GM13977 (cell line): ENCODE measurements around the gene MAPKAP1.
A peak's percentile ranks its signal among the peaks of the same experiment; 100 is the strongest.

Experiments used
- DNase-seq: peaks from one replicate; pipeline ENCODE4 v3.0.0; 2012; ENCODE audit warnings: low spot score
- CTCF ChIP-seq: IDR thresholded peaks from 2 replicates; pipeline ENCODE4 v1.5.1; 2012; ENCODE audit warnings: mild to moderate bottlenecking, control low read depth; ENCODE audit not compliant: insufficient read depth; ENCODE audit errors: extremely low read depth, missing control alignments
- in situ Hi-C: fragments of 300-500 bp; cut with MboI; formaldehyde crosslinking; loops from one replicate; pipeline ENCODE4 v1.12.0; 2022; ENCODE audit warnings: low sequenced_read_pairs, low pct_unique_long_range_greater_than_20kb, mixed read lengths, inconsistent platforms; ENCODE audit not compliant: unreplicated experiment

MAPKAP1 gene

DNA sequence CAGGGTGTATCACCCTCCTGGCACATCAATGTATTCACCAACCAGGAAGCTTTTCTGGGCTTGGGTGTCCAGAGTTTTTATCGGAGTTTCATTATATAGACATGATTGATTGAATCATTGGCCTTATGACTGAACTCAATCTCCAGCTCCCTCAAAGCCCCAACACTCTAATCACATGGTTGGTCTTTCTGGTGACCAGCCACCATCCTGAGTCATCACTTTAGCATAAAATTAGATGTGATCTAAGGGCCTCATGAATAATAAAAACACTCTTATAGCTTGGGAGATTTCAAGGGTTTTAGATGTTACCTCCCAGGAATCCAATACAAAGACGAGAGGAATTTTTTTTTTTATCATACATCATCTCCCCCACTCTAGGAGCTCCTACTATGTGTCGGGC is 32.4 kb upstream of the MAPKAP1 start:
- TF ChIP-seq CTCF = no peak
- DNase-seq = no peak
- in situ Hi-C loops = no loop called here

DNA sequence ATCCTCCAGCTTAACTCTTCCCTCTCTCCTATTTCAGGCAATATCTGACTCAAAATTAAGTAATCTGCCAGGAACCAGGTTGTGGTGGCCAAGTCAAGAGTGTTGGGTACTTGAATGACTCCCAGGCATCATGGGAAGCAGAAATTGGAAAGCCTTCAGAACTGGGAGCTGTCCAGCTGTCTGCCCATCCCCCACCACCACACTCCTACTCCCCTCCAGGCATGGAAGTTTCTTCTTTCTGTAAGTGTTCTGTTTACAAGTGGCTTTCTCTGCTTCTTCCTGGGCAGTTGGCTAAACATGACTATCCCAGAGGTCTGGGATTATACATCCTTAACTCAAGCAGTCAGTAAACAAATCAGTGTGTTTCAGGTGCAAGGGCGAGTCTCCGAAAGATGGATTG is 25.6 kb upstream of the MAPKAP1 start:
- in situ Hi-C loops = no loop called here
- no peak for TF ChIP-seq CTCF
- no peak for DNase-seq

DNA sequence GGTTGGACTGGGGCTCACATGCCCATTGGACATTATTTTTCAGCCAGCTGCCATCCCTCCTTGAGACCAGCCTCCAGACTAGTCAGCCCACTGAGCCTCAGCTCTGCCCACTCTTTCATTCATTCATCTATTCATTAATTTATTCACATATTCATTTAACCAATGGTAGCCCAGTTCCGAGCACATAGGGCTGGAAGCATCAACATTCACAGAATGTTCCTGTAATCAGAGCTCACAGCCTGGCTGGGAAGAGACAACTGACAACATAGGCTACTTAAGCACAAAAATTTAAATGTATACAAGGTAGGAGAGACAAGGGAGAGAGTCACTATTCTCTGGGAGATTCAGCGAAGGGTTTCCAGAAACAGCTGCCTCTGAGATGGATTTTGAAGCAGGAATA is 23.2 kb upstream of the MAPKAP1 start:
- in situ Hi-C loops = no loop called here
- no peak for DNase-seq
- no peak for TF ChIP-seq CTCF

- TF ChIP-seq CTCF = no peak
- no peak for DNase-seq
- in situ Hi-C loops = no loop called here
Observed at GRCh38 chr9:125726456-125727132, 19.6 kb upstream of the MAPKAP1 start.

- peak; percentile 18 for DNase-seq
- in situ Hi-C loops = no loop called here
- TF ChIP-seq CTCF = no peak
Observed at GRCh38 chr9:125707472-125707804, 430 bp upstream of the MAPKAP1 start.

DNA sequence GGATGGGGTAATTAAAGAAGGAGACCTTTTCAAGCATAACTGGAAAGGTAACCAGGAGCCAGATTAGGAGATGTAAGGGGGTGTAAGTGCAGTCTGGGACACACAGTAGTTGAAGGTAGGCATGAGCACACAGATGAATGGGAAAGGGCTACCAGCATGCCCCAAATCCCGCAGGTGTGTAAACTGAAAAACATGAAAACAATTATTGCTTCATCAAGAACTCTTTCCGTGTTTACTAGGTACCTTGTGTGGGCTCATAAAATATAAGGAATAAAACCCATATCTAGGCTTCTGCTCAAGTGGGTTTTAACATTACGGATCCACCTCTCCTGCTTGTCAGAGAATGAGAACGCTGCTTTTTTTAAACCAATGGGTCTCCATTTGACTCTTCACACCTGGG is 1.1 kb downstream of the MAPKAP1 start:
- in situ Hi-C loops = no loop called here
- DNase-seq = no peak
- TF ChIP-seq CTCF = no peak

GRCh38 chr9:125703662-125704061 is 3.3 kb downstream of the MAPKAP1 start:
- TF ChIP-seq CTCF = no peak
- DNase-seq = no peak
- in situ Hi-C loops = no loop called here
